Stomach (tissue), 9 donors: Measurements from ENCODE around the gene KIF1A. TPM values are rescaled to one million over a fixed set of nuclear protein-coding genes. Genes with fewer than 3 reads are reported as not detected.

Experiments used
- DNase-seq, 2 donors: peaks; one replicate each; pipeline versions ENCODE4 v3.0.0 to v3.0.0-alpha.2; 2013 to 2019
- H3K27ac ChIP-seq, 5 donors: fragments of 200-600 bp in 4 of 5; sonication (generic) in 4 of 5; one replicate each; pipeline ENCODE4 v1.5.1; 2013 to 2019; ENCODE audit warnings: mild to moderate bottlenecking in 1 of 5, moderate library complexity in 1 of 5
- H3K27me3 ChIP-seq, 3 donors: fragments of 200-600 bp; sonication (generic); one replicate each; pipeline ENCODE4 v1.5.1; 2017 to 2019; ENCODE audit warnings: mixed run types in 1 of 3
- H3K36me3 ChIP-seq, 4 donors: fragments of 200-600 bp; sonication (generic); 1 replicate in 3 of 4; 2 replicates in 1 of 4; pipeline ENCODE4 v1.5.1; 2016 to 2019
- H3K4me1 ChIP-seq, 4 donors: fragments of 200-600 bp; sonication (generic); one replicate each; pipeline ENCODE4 v1.5.1; 2016 to 2019
- H3K4me3 ChIP-seq, 4 donors: fragments of 200-600 bp; sonication (generic) in 3 of 4; one replicate each; pipeline ENCODE4 v1.5.1; 2016 to 2019; ENCODE audit warnings: mild to moderate bottlenecking in 1 of 4
- H3K9me3 ChIP-seq, 4 donors: fragments of 200-600 bp; sonication (generic); one replicate each; pipeline ENCODE4 v1.5.1; 2016 to 2019
- CTCF ChIP-seq, 7 experiments: fragments of 450-650 bp in 4 of 7; fragments of 200-600 bp in 3 of 7; sonication (generic) in 3 of 7; IDR thresholded peaks; one replicate each; pipeline ENCODE4 v1.5.1; 2016 to 2019; ENCODE audit warnings: antibody characterized with exemption in 7 of 7, control low read depth in 2 of 7, mild to moderate bottlenecking in 1 of 7
- EP300 ChIP-seq: sonication (generic); formaldehyde crosslinking; IDR thresholded peaks from one replicate; pipeline ENCODE4 v1.6.1; 2017; ENCODE audit warnings: antibody characterized with exemption
- POLR2A ChIP-seq, 4 donors: fragments of 450-650 bp; IDR thresholded peaks; one replicate each; pipeline ENCODE4 v1.6.1; 2016; ENCODE audit warnings: antibody characterized with exemption in 4 of 4, control low read depth in 2 of 4, mild to moderate bottlenecking in 1 of 4, moderate library complexity in 1 of 4
- POLR2AphosphoS5 ChIP-seq, 3 donors: sonication (generic); formaldehyde crosslinking; IDR thresholded peaks; one replicate each; pipeline ENCODE4 v1.6.1; 2016; ENCODE audit warnings: antibody characterized with exemption in 3 of 3
- WGBS, 5 donors: extraction: QIAGEN DNeasy Blood & Tissue Kit in 3 of 5; methylation state at CpG; one replicate each; pipeline versions ENCODE4 v1.1.5 to v1.1.7; 2013 to 2018; 5-methylcytosine and 5-hydroxymethylcytosine counted together
- intact Hi-C: fragments of 100-400 bp; cut with DNase I; formaldehyde crosslinking; loops from one replicate; pipeline ENCODE4 v1.15.1; 2023; ENCODE audit warnings: low total_unique reads
- polyA plus RNA-seq, 3 donors: library from polyadenylated mRNA; stranded (reverse); fragments of 200-250 nt; gene quantifications; one replicate each; pipeline ENCODE4 v1.2.3, GENCODE V29; 2013
- total RNA-seq, 5 donors: library from RNA; depleted of rRNA; stranded (reverse); fragments of >200 nt; gene quantifications; one replicate each; pipeline versions ENCODE4 v1.1.0 to v1.2.3, GENCODE V29; 2014 to 2016
- donor health status: healthy with polysubstance abuse.
- donor health status: Bipolar disorder and iron deficiency.
- donor health status: healthy.

The KIF1A gene
- total and polyA plus RNA-seq, 8 donors: 0.15 to 12.5 (median 2.5) TPM

- peaks cover 0 to 47% (median 0%) of the 10 kb centered on the region in 3 donors for H3K27me3 ChIP-seq
- no peak overlapping the region for H3K27ac ChIP-seq
- H3K9me3 ChIP-seq: no peaks in the 10 kb centered on the region
- H3K4me3 ChIP-seq: no peak overlapping the region
- 81 to 88% (median 87%) methylated on average over 12 to 19 of the region's 19 CpGs for WGBS, 5 donors
- H3K36me3 ChIP-seq: no peaks in the 10 kb centered on the region
- no peak for TF ChIP-seq POLR2AphosphoS5 (IDR thresholded peaks at IDR 0.05)
- no peak for TF ChIP-seq CTCF (IDR thresholded peaks at IDR 0.05)
- TF ChIP-seq POLR2A (IDR thresholded peaks at IDR 0.05): no peak
- TF ChIP-seq EP300: no peak
- DNase-seq: no peak
- H3K4me1 ChIP-seq: no peaks in the 10 kb centered on the region
- intact Hi-C loops: no loop called here
Measured at GRCh38 chr2:240791221-240791800, 28.7 kb downstream of the KIF1A start.

GRCh38 chr2:240790370-240791220 is 29.4 kb downstream of the KIF1A start:
- no peak for TF ChIP-seq POLR2A (IDR thresholded peaks at IDR 0.05)
- no peak for TF ChIP-seq CTCF (IDR thresholded peaks at IDR 0.05)
- no peak for TF ChIP-seq POLR2AphosphoS5 (IDR thresholded peaks at IDR 0.05)
- TF ChIP-seq EP300: no peak
- H3K4me1 ChIP-seq: no peaks in the 10 kb centered on the region
- H3K9me3 ChIP-seq: no peaks in the 10 kb centered on the region
- no peak for DNase-seq
- H3K27ac ChIP-seq: no peak overlapping the region
- no peaks in the 10 kb centered on the region for H3K36me3 ChIP-seq
- H3K27me3 ChIP-seq: peaks cover 0 to 47% (median 2%) of the 10 kb centered on the region in 3 donors
- intact Hi-C loops: no loop called here
- H3K4me3 ChIP-seq: no peak overlapping the region
- 86 to 92% (median 91%) methylated on average over 13 to 21 of the region's 21 CpGs for WGBS, 5 donors

- 79 to 88% (median 86%) methylated on average over 9 to 23 of the region's 23 CpGs for WGBS, 5 donors
- no peak overlapping the region for H3K4me3 ChIP-seq
- H3K27me3 ChIP-seq: peaks cover 0 to 49% (median 4%) of the 10 kb centered on the region in 3 donors
- no peaks in the 10 kb centered on the region for H3K36me3 ChIP-seq
- TF ChIP-seq EP300: no peak
- intact Hi-C loops: no loop called here
- DNase-seq: no peak
- no peaks in the 10 kb centered on the region for H3K9me3 ChIP-seq
- H3K27ac ChIP-seq: no peak overlapping the region
- no peaks in the 10 kb centered on the region for H3K4me1 ChIP-seq
Measured at GRCh38 chr2:240789501-240790369, 30.3 kb downstream of the KIF1A start.

- no peaks in the 10 kb centered on the region for H3K36me3 ChIP-seq
- no peak for DNase-seq
- peaks cover 0 to 56% (median 4%) of the 10 kb centered on the region in 3 donors for H3K27me3 ChIP-seq
- H3K4me3 ChIP-seq: no peak overlapping the region
- H3K4me1 ChIP-seq: no peaks in the 10 kb centered on the region
- no peak overlapping the region for H3K27ac ChIP-seq
- 77 to 89% (median 83%) methylated on average over 9 to 13 of the region's 13 CpGs for WGBS, 5 donors
- no peak for TF ChIP-seq CTCF (IDR thresholded peaks at IDR 0.05)
- intact Hi-C loops: no loop called here
- H3K9me3 ChIP-seq: no peaks in the 10 kb centered on the region
Measured at GRCh38 chr2:240789051-240789453, 31.0 kb downstream of the KIF1A start.
